Measurements from ENCODE around the gene TMEM31.

DNA sequence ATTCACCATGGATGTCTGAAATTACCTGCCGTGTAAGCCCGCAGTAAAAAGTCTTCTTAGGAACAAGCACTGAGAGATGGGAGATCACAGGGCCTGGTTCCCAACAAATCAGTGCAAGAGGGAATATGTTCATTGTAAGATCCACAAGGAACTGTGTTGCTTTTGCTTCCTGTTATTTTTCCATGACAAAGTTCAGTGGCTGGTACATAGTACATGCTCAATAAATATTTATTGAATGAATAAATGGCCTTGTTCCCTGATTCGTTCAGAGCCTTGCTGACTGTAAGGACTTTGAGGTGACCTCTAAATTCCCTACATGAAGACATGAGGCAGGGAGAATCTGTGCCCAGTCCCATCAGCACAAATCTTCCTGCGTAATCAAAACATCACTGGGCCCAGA is 7.4 kb downstream of the TMEM31 start:
- TF ChIP-seq, protein P1, sequence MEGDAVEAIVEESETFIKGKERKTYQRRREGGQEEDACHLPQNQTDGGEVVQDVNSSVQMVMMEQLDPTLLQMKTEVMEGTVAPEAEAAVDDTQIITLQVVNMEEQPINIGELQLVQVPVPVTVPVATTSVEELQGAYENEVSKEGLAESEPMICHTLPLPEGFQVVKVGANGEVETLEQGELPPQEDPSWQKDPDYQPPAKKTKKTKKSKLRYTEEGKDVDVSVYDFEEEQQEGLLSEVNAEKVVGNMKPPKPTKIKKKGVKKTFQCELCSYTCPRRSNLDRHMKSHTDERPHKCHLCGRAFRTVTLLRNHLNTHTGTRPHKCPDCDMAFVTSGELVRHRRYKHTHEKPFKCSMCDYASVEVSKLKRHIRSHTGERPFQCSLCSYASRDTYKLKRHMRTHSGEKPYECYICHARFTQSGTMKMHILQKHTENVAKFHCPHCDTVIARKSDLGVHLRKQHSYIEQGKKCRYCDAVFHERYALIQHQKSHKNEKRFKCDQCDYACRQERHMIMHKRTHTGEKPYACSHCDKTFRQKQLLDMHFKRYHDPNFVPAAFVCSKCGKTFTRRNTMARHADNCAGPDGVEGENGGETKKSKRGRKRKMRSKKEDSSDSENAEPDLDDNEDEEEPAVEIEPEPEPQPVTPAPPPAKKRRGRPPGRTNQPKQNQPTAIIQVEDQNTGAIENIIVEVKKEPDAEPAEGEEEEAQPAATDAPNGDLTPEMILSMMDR (conservative IDR thresholded peaks at IDR 0.05; ENCODE audit: low read length): no peak
- no peak for TF ChIP-seq EZH2phosphoT487 (IDR thresholded peaks at IDR 0.05; ENCODE audit: borderline replicate concordance)
